ENCODE results near the gene LGALS16. TPM values are rescaled to one million over a fixed set of nuclear protein-coding genes. Genes with fewer than 3 reads are reported as not detected.

The LGALS16 gene
- total and polyA plus RNA-seq, 10 of the 15 experiments (the other 5 are each of a cell fraction or from before 2014, with no cell fraction given) = not detected

DNA sequence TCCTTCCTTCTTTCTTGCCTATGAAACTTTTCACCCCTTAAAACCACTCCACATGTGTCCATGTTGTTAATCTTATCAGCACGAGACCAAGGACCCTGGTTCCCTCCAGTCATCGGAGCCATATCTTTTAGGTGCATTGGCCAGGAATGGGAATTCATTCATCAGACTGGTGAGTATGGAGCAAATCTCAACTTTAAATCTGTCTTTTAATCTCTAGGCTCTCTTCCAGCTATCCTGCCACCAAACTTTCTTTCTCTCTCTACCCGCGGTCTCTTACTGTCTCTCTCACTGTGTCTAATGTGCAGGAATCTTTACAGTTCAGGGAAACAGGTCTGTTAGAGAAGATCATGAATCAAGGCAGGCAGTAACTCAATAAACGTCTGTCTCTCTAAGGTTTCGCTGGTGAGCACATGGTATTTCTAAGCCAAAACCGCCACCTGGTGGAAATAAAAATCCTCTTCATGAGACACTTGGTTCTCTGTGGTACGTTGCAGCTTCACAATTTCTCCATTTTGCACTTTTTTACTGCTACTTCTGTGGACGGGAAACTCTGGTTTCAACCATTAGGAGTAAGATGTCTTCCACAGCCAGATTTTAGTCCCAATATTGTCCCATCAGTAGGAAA is 16.1 kb downstream of the LGALS16 start (continued):
- TF ChIP-seq, protein P1, sequence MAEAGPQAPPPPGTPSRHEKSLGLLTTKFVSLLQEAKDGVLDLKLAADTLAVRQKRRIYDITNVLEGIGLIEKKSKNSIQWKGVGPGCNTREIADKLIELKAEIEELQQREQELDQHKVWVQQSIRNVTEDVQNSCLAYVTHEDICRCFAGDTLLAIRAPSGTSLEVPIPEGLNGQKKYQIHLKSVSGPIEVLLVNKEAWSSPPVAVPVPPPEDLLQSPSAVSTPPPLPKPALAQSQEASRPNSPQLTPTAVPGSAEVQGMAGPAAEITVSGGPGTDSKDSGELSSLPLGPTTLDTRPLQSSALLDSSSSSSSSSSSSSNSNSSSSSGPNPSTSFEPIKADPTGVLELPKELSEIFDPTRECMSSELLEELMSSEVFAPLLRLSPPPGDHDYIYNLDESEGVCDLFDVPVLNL (IDR thresholded peaks at IDR 0.05; ENCODE audit: low read depth, low read length) = no peak
- TF ChIP-seq IRF4 (IDR thresholded peaks at IDR 0.05; ENCODE audit: low read depth, low read length) (0 out of 2 replicates have a peak, but pooled peaks have one; percentile 50), FOXM1 (IDR thresholded peaks at IDR 0.05; ENCODE audit: low read depth, low read length) (peak; percentile 47; the same call in 1 of the 2 replicates), LARP7 (IDR thresholded peaks at IDR 0.05) (no peak), ZZZ3 (IDR thresholded peaks at IDR 0.05; ENCODE audit: control insufficient read depth, insufficient read length, low read depth) (no peak), YBX1 (IDR thresholded peaks at IDR 0.05) (no peak), CTCF (IDR thresholded peaks at IDR 0.05 in 2 of 3, conservative IDR thresholded peaks at IDR 0.05 in 1 of 3; ENCODE audit: control insufficient read depth in 2 of 3, extremely low read depth in 1 of 3, insufficient read depth in 1 of 3, low read depth in 3 of 3, low read length in 3 of 3) (peak; percentile 42 to 80 (median 66); a peak in 5 of 6 replicates), HDAC2 (IDR thresholded peaks at IDR 0.05) (no peak)

DNA sequence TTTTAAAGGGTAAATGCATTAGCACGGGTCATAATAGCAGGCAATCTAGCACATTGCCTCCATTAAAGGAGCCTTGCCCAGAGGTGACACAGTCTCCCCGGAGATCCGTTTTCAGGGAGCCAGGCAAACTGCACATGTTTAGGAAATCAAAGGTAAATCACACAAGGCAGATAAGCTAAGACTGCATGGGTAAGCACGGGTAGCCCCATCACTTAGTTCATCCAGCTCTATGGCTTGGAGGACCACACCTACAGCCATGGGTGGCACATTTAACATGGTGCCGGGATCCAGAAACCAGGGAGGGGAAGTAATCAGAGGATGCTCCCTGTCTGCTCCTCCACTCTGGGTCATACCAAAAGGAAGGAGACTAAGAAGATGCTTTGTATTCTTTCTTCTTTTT is 16.8 kb downstream of the LGALS16 start:
- Histone ChIP-seq H2AFZ (ENCODE audit: control insufficient read depth, low read depth, low read length) (no peak overlapping the region), H3K27me3 (replicated peaks in 1 of 2; ENCODE audit: control insufficient read depth in 2 of 2, insufficient read depth in 2 of 2, low read length in 1 of 2) (no peaks in the 10 kb centered on the region), H3K9ac (ENCODE audit: control insufficient read depth, insufficient read depth, low read length) (no peak overlapping the region), H3K9me3 (replicated peaks; ENCODE audit: control insufficient read depth, insufficient read depth, low read length) (no peaks in the 10 kb centered on the region), H3K79me2 (ENCODE audit: control insufficient read depth, insufficient read depth, low read length) (no peaks in the 10 kb centered on the region), H3K27ac (ENCODE audit: control insufficient read depth, insufficient read depth) (no peak overlapping the region), H3K4me3 (no peak overlapping the region), H3K36me3 (ENCODE audit: control insufficient read depth in 2 of 2, insufficient read depth in 2 of 2, low read length in 1 of 2) (no peaks in the 10 kb centered on the region), H3K4me2 (ENCODE audit: control insufficient read depth, insufficient read depth) (no peak overlapping the region), H3K4me1 (ENCODE audit: control insufficient read depth, insufficient read depth, low read length) (peaks cover 22% of the 10 kb centered on the region), H4K20me1 (ENCODE audit: control insufficient read depth, insufficient read depth) (no peaks in the 10 kb centered on the region)
- ChIA-PET RAD21 (ENCODE audit: unreplicated experiment) (interaction anchor here (0.8 to 8.6 kb wide), 12 partner anchors 27 to 298 kb away, joined by 3 to 234 read pairs (median 13); partner anchors contain the start of genes DYRK1B, EID2, FBL and PSMC4), POLR2A (interaction anchor here (0.9 to 1.1 kb wide), 2 partner anchors 126 to 173 kb away, joined by 3 read pairs; no protein-coding TSS in a partner anchor), SMC1A (ENCODE audit: uncharacterized antibody, unreplicated experiment) (interaction anchor here (0.6 to 10.7 kb wide), 32 partner anchors 9 to 491 kb away, joined by 3 to 266 read pairs (median 4); partner anchors contain the start of genes DYRK1B, FBL, LGALS14 and PSMC4), CTCF (interaction anchor here (0.6 to 9.7 kb wide), 36 partner anchors 9 to 324 kb away, joined by 3 to 335 read pairs (median 4); partner anchors contain the start of genes DLL3, DYRK1B, EID2 and FBL)
- 59% methylated on average over 5 of the region's 5 CpGs for WGBS (ENCODE audit: insufficient coverage, insufficient replicate concordance, low lambda C conversion rate, missing lambda C conversion rate)
- intact Hi-C loops (cut with micrococcal nuclease; ENCODE audit: unreplicated experiment) (loop anchor here (1.0 to 2.0 kb wide), 2 partner anchors 121 to 228 kb away; partner anchors contain the start of gene SUPT5H), in situ Hi-C loops (cut with MboI) (loop anchor here (5.0 kb wide), 1 partner anchor 120 kb away; no protein-coding TSS in a partner anchor)
- BruUV-seq (replicated peaks) = no TSS peak
- DNase-seq (ENCODE audit: low read depth, low spot score) (no peak), FAIRE-seq (no peak), ATAC-seq (no peak)
- TF ChIP-seq ATF7 (IDR thresholded peaks at IDR 0.05; ENCODE audit: low read depth) (no peak), SUPT20H (IDR thresholded peaks at IDR 0.05; ENCODE audit: borderline replicate concordance, control insufficient read depth, low read depth, low read length) (no peak), IRF4 (IDR thresholded peaks at IDR 0.05; ENCODE audit: low read depth, low read length) (no peak), SIN3A (IDR thresholded peaks at IDR 0.05; ENCODE audit: low read depth, low read length) (no peak), NR2C2 (IDR thresholded peaks at IDR 0.05; ENCODE audit: borderline replicate concordance, control insufficient read depth, insufficient read length, low read depth) (no peak), CREM (IDR thresholded peaks at IDR 0.05; ENCODE audit: low read depth) (no peak), RAD21 (IDR thresholded peaks at IDR 0.05; ENCODE audit: insufficient read depth, low read depth, low read length) (no peak), WRNIP1 (IDR thresholded peaks at IDR 0.05; ENCODE audit: borderline replicate concordance, low read depth, low read length) (no peak), FOS (IDR thresholded peaks at IDR 0.05; ENCODE audit: borderline replicate concordance, extremely low read depth, insufficient read length) (no peak), TARDBP (IDR thresholded peaks at IDR 0.05; ENCODE audit: borderline replicate concordance) (no peak)

All from GM12878 (cell line).